Hippocampal formation (tissue), 2 donors: ENCODE results near the gene DMAP1.
A peak's percentile ranks its signal among the peaks of the same experiment; 100 is the strongest.
"Not testable (repeated sequence)": the region's sequence is repeated elsewhere in the genome, so short reads cannot be mapped to it uniquely, and the experiment has no call there.

ENCODE experiments used
- DNase-seq, 2 donors: peaks; one replicate each; lab custom pipeline; 2025; lab: John Stamatoyannopoulos, UW

Gene DMAP1

DNA sequence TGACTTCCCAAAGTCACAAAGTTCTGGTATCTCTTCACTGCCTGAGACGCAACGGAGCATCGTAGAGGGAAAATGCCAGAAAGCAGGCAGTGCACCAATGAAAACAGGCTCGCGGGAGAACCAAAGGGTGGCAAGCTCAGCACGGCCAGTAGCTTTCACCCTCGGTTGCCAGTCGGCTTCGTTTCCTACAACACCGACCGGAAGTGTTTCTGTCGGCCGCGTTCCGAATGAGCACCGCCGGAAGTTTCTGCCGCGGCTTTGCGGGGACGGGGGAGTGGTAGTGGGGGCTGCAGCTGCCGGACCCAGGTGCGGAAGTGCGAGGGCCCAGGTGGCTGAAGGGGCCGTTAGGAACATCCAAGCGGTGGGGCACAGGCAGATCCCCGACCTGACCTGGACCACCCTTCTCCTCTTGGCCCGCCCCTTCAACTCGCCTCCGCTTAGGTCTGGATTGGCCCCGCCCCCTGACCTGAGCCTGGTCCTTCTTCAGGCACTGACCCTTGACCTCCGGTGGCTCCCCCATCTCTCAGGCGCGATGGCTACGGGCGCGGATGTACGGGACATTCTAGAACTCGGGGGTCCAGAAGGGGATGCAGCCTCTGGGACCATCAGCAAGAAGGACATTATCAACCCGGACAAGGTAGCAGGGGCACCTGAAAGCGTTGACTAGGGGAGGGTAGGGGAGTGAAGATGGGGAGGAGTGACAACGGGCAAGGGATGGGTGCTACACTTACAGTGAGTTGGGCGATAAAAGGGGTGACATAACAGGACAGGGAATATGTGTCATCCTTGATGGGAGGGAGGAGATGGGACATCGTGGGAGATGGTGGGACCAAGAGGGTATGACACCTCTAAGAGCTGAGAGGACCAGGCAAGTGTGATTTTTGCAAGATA, at the start of gene DMAP1:
Gene DMAP1 (plus strand): TSS at position 250 of the 891 bp plus-strand sequence. CDS start 283 bp downstream, at position 533.
- DNase-seq: peak; percentile 90 to 93

DNA sequence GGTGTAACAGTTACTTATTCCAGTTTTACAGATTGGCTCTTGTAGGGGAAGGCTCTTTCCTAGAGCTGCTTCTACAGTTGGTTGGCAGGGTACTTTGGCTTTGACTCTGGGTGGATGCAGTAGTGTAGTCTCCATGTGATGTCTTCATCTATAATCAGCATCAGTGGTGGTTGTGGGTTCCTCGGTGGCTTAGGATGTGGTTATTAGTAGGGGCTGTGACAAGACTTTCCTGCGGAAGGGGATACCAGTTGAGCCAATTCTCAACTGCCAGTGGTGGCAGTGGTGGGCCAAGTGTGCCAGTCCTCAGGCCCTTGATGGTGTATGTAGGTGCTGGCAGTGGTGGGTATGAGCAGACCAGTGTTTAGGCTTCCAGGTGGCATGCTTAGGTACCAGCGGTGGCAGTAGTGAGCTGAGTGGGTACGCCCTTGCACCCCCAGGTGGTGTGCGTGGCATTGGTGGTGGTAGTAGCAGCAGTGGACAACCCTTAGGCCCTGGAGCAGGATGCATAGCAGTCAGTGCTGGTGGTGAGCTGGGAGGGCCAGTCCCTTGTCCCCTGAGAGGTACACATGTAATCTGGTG, 44.7 kb upstream of the DMAP1 start:
- no peak for DNase-seq

DNA sequence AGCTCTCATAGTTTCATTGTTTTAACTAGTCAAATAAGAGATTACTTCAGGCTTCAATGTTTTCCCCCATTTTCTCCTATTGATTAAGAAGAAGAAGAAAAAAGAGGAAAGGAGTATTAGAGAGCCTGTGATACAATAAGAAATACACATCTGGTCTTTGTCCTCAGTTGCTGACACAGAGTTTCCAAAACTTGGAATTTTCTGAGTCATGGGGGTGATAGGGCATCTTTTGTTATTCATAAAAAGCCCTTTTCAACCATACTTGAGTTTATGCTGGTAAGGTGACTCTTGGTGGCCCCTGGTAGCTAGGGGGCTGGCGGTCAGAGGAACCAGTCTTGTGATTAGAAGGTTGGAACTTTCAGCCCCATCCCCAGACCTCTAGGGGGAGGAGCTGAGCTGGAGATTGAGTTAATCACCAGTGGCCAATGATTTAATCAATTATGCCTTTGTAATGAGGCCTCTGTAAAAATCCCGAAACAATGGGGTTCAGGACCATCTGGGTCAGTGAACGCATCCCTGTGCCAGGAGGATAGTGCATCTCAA, 42.9 kb upstream of the DMAP1 start:
- DNase-seq: no peak

- no peak for DNase-seq
These were observed 38.6 kb upstream of the DMAP1 start for GRCh38 chr1:44174630-44175029.

GRCh38 chr1:44200336-44200735, 12.9 kb upstream of the DMAP1 start:
- DNase-seq: no peak

- not testable (repeated sequence) for DNase-seq
These were observed 6.7 kb upstream of the DMAP1 start for GRCh38 chr1:44206545-44206944.

DNA sequence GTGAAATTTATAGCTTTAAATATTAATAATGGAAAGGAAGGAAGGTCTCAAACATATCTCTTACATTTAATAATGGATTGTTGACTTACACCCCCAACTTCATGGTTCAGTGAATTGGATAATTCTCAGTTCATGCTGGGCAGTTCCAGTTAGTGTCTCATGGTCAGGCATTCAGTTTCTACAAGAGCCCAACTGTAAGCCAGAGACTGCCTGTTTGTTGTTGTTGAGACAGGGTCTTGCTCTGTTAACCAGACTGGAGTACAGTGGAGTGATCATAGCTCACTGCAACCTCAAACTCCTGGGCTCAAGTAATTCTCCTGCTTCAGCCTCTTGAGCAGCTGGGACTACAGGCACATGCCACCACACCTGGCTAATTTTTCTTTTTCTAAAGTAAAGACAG, 5.0 kb upstream of the DMAP1 start:
- no peak for DNase-seq

DNA sequence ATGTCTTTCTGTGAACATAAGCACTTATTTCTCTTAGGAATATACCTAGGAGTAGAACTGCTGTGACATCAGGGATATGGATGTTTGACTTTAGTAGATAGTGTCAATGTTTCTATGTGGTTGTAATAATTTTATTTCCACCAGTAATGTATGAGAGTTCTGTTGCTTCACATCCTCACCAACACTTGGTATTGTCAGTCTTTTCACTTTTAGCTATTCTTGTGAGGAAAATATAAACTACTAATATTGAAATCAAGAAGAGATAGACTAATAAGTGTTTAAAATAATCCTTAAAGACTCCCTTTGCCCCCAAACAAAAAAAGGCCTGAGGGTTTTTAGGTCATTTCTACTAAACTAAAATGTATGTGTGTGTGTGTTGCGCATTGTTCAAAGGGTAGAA, 2.7 kb upstream of the DMAP1 start:
- DNase-seq: no peak

- DNase-seq: no peak
These were observed 683 bp upstream of the DMAP1 start for GRCh38 chr1:44212355-44213221.

DNA sequence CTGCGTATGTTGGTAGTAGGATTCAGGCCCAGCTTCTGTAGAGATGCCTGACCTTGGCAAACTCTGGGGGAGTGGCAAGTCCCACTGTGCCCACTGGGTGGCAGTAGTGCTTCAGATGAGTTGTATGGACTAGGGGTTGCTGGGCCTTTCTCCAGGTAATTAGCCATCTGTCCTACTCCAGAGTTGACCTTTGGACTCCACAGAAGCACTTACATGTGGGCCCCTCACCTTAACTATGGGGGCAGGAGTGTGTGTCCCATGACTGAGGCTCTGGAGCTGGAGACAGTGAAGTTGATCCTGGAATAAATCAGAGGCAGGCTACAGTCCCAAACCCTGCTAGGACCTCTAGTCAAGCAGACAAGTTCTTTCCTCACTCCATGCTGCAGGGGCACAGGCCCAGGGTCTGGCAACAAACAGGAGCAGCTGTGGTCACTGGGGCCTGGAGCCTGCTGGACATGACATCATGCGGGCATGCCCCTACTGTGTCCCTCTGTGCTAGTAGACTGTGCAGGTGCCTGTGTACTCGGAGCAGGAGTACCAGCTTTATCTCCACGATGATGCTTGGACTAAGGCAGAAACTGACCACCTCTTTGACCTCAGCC, 4.6 kb downstream of the DMAP1 start:
- peak; percentile 41 to 72 for DNase-seq

DNA sequence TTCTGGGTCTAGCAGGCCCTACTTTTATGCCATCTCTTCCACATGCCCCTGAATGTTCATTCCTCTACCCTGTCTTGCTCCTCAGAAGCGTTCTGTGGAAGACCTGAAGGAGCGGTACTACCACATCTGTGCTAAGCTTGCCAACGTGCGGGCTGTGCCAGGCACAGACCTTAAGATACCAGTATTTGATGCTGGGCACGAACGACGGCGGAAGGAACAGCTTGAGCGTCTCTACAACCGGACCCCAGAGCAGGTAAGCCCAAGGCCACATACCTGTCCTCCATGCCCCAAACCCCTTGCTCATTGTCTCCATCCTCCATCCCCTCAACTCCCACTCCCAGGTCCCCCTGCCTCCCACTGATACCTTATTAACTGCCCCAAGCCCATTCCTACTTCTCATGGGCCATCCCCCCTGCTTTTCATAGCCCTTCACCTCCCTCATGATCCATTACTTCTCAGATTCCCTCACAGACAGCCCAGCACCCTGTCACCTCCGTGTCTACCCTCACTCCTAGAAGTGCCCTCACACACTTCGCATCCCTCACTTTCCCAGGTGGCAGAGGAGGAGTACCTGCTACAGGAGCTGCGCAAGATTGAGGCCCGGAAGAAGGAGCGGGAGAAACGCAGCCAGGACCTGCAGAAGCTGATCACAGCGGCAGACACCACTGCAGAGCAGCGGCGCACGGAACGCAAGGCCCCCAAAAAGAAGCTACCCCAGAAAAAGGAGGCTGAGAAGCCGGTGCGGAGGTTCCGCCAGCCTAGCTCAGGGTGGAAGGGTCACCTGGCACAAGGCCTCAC, 5.4 kb downstream of the DMAP1 start:
- DNase-seq: no peak

DNA sequence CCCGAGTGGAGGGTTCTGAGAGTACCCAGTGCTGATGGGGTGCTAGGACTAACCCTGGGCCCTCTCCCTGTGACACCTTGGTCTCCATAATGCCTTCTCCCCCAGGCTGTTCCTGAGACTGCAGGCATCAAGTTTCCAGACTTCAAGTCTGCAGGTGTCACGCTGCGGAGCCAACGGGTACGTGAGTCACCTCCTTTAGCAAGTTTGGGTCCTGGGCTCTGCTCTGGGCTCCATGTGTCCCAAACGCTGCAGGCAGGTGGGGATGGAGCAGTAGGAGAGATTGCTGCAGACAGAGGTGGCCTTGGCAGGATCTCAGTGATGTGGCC, 6.0 kb downstream of the DMAP1 start:
- DNase-seq: no peak

GRCh38 chr1:44220001-44220751, 6.9 kb downstream of the DMAP1 start:
- no peak for DNase-seq

DNA sequence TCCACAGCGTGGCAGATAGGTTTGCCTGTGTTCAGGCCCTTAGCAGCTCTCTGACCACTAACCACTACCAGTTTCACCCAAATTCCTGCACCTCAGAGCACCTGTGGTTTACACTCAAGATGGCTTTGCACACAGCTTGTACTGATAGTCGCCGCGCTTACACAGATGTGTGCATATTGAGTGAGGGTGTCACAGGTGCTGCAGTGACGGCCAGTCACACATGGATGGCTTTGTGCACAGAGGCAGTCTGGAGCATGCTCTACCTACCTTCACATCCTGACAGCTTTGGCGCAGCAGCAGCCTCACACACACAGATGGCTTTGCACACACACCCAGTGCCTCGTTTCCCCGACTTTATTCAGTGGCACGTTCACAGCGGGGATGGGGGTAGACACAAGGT, 7.5 kb downstream of the DMAP1 start:
- no peak for DNase-seq

- no peak for DNase-seq
These were observed 8.5 kb downstream of the DMAP1 start for GRCh38 chr1:44221769-44222168.

GRCh38 chr1:44222397-44223186, 9.3 kb downstream of the DMAP1 start:
- no peak for DNase-seq

DNA sequence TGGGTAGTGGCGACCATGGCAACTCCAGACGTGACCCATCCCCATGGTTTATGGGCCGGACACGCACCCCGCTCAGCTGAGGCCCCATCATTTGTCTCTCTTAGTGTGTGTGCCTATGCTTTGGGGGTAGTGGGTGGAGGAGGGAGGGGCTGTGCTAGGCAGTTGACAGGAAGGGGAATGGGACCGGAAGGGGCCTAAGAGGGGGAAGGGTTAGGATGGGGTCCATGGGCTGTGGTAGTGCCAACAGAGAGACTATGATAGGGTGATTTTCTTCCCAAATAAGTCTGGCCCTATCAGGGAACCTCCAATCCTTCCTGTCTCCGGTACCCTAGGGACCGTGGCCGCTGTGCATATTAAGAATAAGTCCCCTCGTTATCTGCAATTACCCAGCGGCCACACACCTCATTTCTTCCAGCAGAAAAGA, 9.9 kb downstream of the DMAP1 start:
- no peak for DNase-seq

DNA sequence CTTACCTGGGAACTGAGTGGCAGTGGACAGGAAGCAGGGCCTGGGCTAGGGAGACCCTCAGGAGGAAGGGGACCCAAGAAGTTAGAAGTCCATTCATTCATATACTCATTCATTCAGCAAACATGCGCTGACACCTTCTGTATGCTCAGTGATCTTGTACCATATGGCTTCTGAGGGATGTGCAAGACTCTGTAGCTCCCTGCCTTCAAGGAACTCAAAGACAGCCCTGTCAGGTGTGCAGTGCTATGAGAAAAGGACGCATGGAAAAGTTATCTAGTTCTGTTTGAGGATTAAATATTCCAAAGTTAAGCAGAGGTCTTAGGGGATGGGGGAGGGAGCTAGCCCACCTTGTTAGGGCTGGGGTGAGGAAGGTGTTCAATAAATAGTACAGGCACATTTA, 12.5 kb downstream of the DMAP1 start:
- DNase-seq: no peak

- no peak for DNase-seq
These were observed 13.9 kb downstream of the DMAP1 start for GRCh38 chr1:44227211-44227610.

- DNase-seq: no peak
These were observed 14.9 kb downstream of the DMAP1 start for GRCh38 chr1:44228218-44228617.
